BLaER1 (cell line): Measurements from ENCODE around the gene RBM28.
A peak's percentile ranks its signal among the peaks of the same experiment; 100 is the strongest.

Experiments
- H3K27ac ChIP-seq: shearing (Covaris generic); formaldehyde crosslinking; 2 replicates; pipeline ENCODE4 v1.8.1; 2022
- H3K27me3 ChIP-seq: shearing (Covaris generic); formaldehyde crosslinking; 2 replicates; pipeline ENCODE4 v1.8.1; 2022
- H3K36me3 ChIP-seq: shearing (Covaris generic); formaldehyde crosslinking; 2 replicates; pipeline ENCODE4 v1.8.1; 2022
- H3K4me1 ChIP-seq: shearing (Covaris generic); formaldehyde crosslinking; 2 replicates; pipeline ENCODE4 v1.8.1; 2022
- H3K4me2 ChIP-seq: shearing (Covaris generic); formaldehyde crosslinking; 2 replicates; pipeline ENCODE4 v1.8.1; 2022
- H3K4me3 ChIP-seq: shearing (Covaris generic); formaldehyde crosslinking; 2 replicates; pipeline ENCODE4 v1.8.1; 2022
- H3K9ac ChIP-seq: shearing (Covaris generic); formaldehyde crosslinking; 2 replicates; pipeline ENCODE4 v1.8.1; 2022
- H3K9me3 ChIP-seq: shearing (Covaris generic); formaldehyde crosslinking; 2 replicates; pipeline ENCODE4 v1.8.1; 2022
- H4K20me1 ChIP-seq: shearing (Covaris generic); formaldehyde crosslinking; 2 replicates; pipeline ENCODE4 v1.8.1; 2022
- Cebpa-rat ChIP-seq: shearing (Covaris generic); IDR thresholded peaks from 2 replicates; pipeline ENCODE4 v1.8.1; 2022

The RBM28 gene

GRCh38 chr7:128385988-128386925, 42.5 kb upstream of the RBM28 start:
- no peak for TF ChIP-seq Cebpa-rat
- Histone ChIP-seq H3K27me3 (no peaks in the 10 kb centered on the region), H3K9ac (no peak overlapping the region), H4K20me1 (peaks cover 13% of the 10 kb centered on the region), H3K4me2 (no peak overlapping the region), H3K36me3 (peaks cover 2% of the 10 kb centered on the region), H3K9me3 (no peaks in the 10 kb centered on the region), H3K4me1 (peaks cover 49% of the 10 kb centered on the region), H3K4me3 (no peak overlapping the region), H3K27ac (no peak overlapping the region)

- peaks cover 36% of the 10 kb centered on the region for H3K4me1 ChIP-seq
- TF ChIP-seq Cebpa-rat = no peak
- 0 out of 2 replicates have a peak, but pooled peaks cover 5% of the 10 kb centered on the region for H4K20me1 ChIP-seq
- no peak overlapping the region for H3K4me3 ChIP-seq
- H3K27me3 ChIP-seq = no peaks in the 10 kb centered on the region
- no peaks in the 10 kb centered on the region for H3K9me3 ChIP-seq
- no peak overlapping the region for H3K9ac ChIP-seq
- no peaks in the 10 kb centered on the region; the same call in 1 of the 2 replicates for H3K36me3 ChIP-seq
- H3K27ac ChIP-seq = no peak overlapping the region
- H3K4me2 ChIP-seq = peak overlapping the region; percentile 34
Measured at GRCh38 chr7:128384726-128385125, 41.0 kb upstream of the RBM28 start.

GRCh38 chr7:128383776-128384175, 40.1 kb upstream of the RBM28 start:
- H3K36me3 ChIP-seq = no peaks in the 10 kb centered on the region
- H3K4me3 ChIP-seq = no peak overlapping the region
- H3K27ac ChIP-seq = no peak overlapping the region
- no peak overlapping the region for H3K9ac ChIP-seq
- H3K27me3 ChIP-seq = no peaks in the 10 kb centered on the region
- peaks cover 26% of the 10 kb centered on the region for H3K4me1 ChIP-seq
- H3K4me2 ChIP-seq = no peak overlapping the region
- no peaks in the 10 kb centered on the region for H3K9me3 ChIP-seq
- no peak for TF ChIP-seq Cebpa-rat
- H4K20me1 ChIP-seq = no peaks in the 10 kb centered on the region

- no peak overlapping the region for H3K27ac ChIP-seq
- H3K9ac ChIP-seq = no peak overlapping the region
- no peaks in the 10 kb centered on the region for H3K9me3 ChIP-seq
- H4K20me1 ChIP-seq = no peaks in the 10 kb centered on the region
- H3K27me3 ChIP-seq = no peaks in the 10 kb centered on the region
- H3K4me2 ChIP-seq = no peak overlapping the region
- TF ChIP-seq Cebpa-rat = no peak
- no peaks in the 10 kb centered on the region for H3K36me3 ChIP-seq
- peaks cover 11% of the 10 kb centered on the region for H3K4me1 ChIP-seq
- H3K4me3 ChIP-seq = no peak overlapping the region
Measured at GRCh38 chr7:128381161-128381821, 37.6 kb upstream of the RBM28 start.

- TF ChIP-seq Cebpa-rat = no peak
- Histone ChIP-seq H3K9me3 (no peaks in the 10 kb centered on the region), H3K27me3 (no peaks in the 10 kb centered on the region), H3K9ac (no peak overlapping the region), H3K4me3 (no peak overlapping the region), H3K27ac (no peak overlapping the region), H3K4me2 (no peak overlapping the region), H3K4me1 (peaks cover 11% of the 10 kb centered on the region), H4K20me1 (no peaks in the 10 kb centered on the region), H3K36me3 (no peaks in the 10 kb centered on the region)
Measured at GRCh38 chr7:128380483-128381106, 36.9 kb upstream of the RBM28 start.

- Histone ChIP-seq H4K20me1 (no peaks in the 10 kb centered on the region), H3K4me3 (no peak overlapping the region), H3K27me3 (no peaks in the 10 kb centered on the region), H3K27ac (no peak overlapping the region), H3K4me2 (no peak overlapping the region), H3K4me1 (peaks cover 8% of the 10 kb centered on the region), H3K36me3 (no peaks in the 10 kb centered on the region), H3K9ac (no peak overlapping the region), H3K9me3 (no peaks in the 10 kb centered on the region)
- TF ChIP-seq Cebpa-rat = no peak
Measured at GRCh38 chr7:128379900-128380479, 36.3 kb upstream of the RBM28 start.

- Histone ChIP-seq H3K4me2 (no peak overlapping the region), H3K4me3 (no peak overlapping the region), H3K27ac (no peak overlapping the region), H4K20me1 (no peaks in the 10 kb centered on the region), H3K4me1 (no peaks in the 10 kb centered on the region), H3K9me3 (no peaks in the 10 kb centered on the region), H3K9ac (no peak overlapping the region), H3K27me3 (no peaks in the 10 kb centered on the region), H3K36me3 (no peaks in the 10 kb centered on the region)
- no peak for TF ChIP-seq Cebpa-rat
Measured at GRCh38 chr7:128378637-128379036, 34.9 kb upstream of the RBM28 start.

- Histone ChIP-seq H3K27ac (no peak overlapping the region), H3K9me3 (no peaks in the 10 kb centered on the region), H4K20me1 (no peaks in the 10 kb centered on the region), H3K36me3 (no peaks in the 10 kb centered on the region), H3K4me2 (no peak overlapping the region), H3K9ac (no peak overlapping the region), H3K4me3 (no peak overlapping the region), H3K27me3 (no peaks in the 10 kb centered on the region), H3K4me1 (no peaks in the 10 kb centered on the region)
- no peak for TF ChIP-seq Cebpa-rat
Measured at GRCh38 chr7:128376077-128376476, 32.4 kb upstream of the RBM28 start.

GRCh38 chr7:128374041-128374440, 30.3 kb upstream of the RBM28 start:
- Histone ChIP-seq H3K4me3 (no peak overlapping the region), H4K20me1 (no peaks in the 10 kb centered on the region), H3K9ac (no peak overlapping the region), H3K36me3 (no peaks in the 10 kb centered on the region), H3K27ac (no peak overlapping the region), H3K4me1 (no peaks in the 10 kb centered on the region), H3K9me3 (no peaks in the 10 kb centered on the region), H3K27me3 (no peaks in the 10 kb centered on the region), H3K4me2 (no peak overlapping the region)
- no peak for TF ChIP-seq Cebpa-rat
